GM12878 (cell line): ENCODE data around the gene EEF1AKMT2.

Source experiments
- CTCF ChIP-seq, 3 experiments: IDR thresholded peaks in 2 of 3; conservative IDR thresholded peaks in 1 of 3; 2 replicates each; pipeline ENCODE4 v1.5.1; 2011; ENCODE audit warnings: low read depth in 3 of 3, low read length in 3 of 3, mild to moderate bottlenecking in 3 of 3, control low read depth in 2 of 3, moderate library complexity in 2 of 3, inconsistent platforms in 1 of 3, mixed read lengths in 1 of 3; ENCODE audit not compliant: control insufficient read depth in 2 of 3, insufficient read depth in 1 of 3; ENCODE audit errors: extremely low read depth in 1 of 3
- EZH2 ChIP-seq: IDR thresholded peaks from 2 replicates; pipeline ENCODE4 v1.6.1; 2012; ENCODE audit warnings: low read depth, mild to moderate bottlenecking, control low read depth, inconsistent platforms, low read length, borderline replicate concordance; ENCODE audit not compliant: control insufficient read depth
- GABPA ChIP-seq: IDR thresholded peaks from 2 replicates; pipeline ENCODE4 v1.6.1; 2014; ENCODE audit warnings: antibody characterized with exemption, low read depth, mild to moderate bottlenecking, inconsistent platforms
- NRF1 ChIP-seq: conservative IDR thresholded peaks from 2 replicates; pipeline ENCODE4 v1.6.1; 2011; ENCODE audit warnings: mild to moderate bottlenecking, low read depth, low read length, improper control_type of control experiment
- POLR2AphosphoS5 ChIP-seq: IDR thresholded peaks from 2 replicates; pipeline ENCODE4 v1.6.1; 2011; ENCODE audit warnings: mild to moderate bottlenecking, low read length, inconsistent platforms
- RAD21 ChIP-seq: IDR thresholded peaks from 2 replicates; pipeline ENCODE4 v1.6.1; 2011; ENCODE audit warnings: mild to moderate bottlenecking, low read depth, low read length, moderate library complexity; ENCODE audit not compliant: insufficient read depth
- RFX5 ChIP-seq: IDR thresholded peaks from 2 replicates; pipeline ENCODE4 v1.6.1; 2011; ENCODE audit warnings: low read depth, low read length, improper control_type of control experiment
- SMC3 ChIP-seq: IDR thresholded peaks from 2 replicates; pipeline ENCODE4 v1.6.1; 2011; ENCODE audit warnings: low read length, improper control_type of control experiment, borderline replicate concordance

DNA sequence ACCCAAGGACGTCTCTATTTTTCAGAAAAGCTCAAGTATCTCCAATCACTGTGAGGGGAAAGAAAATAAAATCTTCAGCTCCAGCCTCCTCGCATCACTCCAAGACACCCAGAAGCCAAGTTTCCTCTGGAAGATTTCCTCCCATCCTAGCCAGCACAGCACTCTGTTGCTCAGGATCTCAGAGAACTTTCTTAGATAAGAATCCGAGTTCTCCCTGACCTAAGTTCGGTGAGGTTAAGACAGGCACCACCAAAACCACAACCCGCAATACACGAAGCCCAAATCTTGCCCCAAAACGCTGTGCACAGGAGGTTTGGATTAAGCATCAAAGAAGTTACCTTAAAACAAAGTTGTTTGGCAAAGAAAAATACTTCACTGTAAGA, 51.7 kb downstream of the EEF1AKMT2 start:
- TF ChIP-seq GABPA (no peak), CTCF (IDR thresholded peaks at IDR 0.05 in 2 of 3, conservative IDR thresholded peaks at IDR 0.05 in 1 of 3; ENCODE audit: control insufficient read depth in 2 of 3, extremely low read depth in 1 of 3, insufficient read depth in 1 of 3, low read depth in 3 of 3, low read length in 3 of 3) (no peak), POLR2AphosphoS5 (no peak), RAD21 (no peak), SMC3 (no peak), NRF1 (no peak), RFX5 (no peak), EZH2 (no peak)
